IPS-11a (cell line): Measurements from ENCODE around the gene ODAM.
"Not testable (repeated sequence)": the region's sequence is repeated elsewhere in the genome, so short reads cannot be mapped to it uniquely, and the experiment has no call there.

Experiments
- H3K4me3 ChIP-seq: one replicate; pipeline ENCODE4 v1.5.1; 2013; ENCODE audit warnings: low read depth, low read length, control low read depth

Gene ODAM

DNA sequence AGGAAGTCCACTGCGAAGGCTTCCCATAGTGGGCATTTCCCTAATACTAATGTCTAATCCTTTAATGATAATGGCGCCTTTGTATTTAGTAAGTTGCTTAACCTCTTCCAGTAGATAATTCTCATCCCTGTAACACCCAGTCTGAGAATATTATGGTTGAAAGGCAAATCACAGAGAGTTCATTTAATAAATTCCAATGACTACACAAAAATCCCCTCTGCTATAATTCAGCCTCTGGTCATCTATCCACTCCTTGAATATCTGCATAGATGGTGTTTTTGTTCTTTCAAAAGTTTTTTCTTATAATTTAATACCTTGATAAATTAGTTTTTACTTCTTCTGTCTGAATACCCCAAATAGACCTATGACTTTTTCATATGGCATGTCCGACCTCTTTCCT is 25.9 kb downstream of the ODAM start:
- not testable (repeated sequence) for H3K4me3 ChIP-seq

DNA sequence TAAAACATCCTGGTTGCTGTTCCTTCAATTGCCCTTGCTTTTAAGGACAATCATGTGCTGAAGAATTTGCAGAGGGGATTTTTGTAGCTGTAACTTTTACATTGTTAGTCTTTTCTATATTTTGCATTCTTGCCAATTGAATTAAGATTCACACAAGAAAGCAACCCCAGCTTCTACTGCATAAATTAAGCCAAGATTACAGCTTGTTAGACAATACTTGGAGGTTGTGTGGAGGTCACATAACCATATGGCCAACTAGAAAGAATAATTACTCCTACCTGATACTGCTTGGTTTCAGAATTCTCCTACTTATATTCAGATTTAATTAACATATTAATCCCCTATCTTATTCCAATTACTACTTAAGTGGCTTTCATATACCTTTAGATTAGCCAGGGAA is 26.3 kb downstream of the ODAM start:
- H3K4me3 ChIP-seq, result not testable (repeated sequence)

DNA sequence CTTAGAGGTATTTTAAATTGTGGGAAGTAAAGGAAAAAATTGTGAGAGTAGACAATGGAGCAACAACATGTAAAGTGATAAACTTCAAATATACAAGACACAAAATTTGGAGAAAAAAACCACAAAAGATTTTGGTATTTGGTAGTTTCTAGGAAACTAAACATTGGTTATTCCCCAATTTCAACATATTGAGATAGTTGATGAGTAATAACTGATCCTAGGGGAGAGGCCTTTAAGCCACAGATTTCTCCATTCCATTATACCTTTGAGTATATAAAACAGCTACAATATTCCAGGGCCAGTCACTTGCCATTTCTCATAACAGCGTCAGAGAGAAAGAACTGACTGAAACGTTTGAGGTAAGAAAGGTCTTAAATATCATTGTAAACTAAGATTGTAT is 30.3 kb downstream of the ODAM start, which contains the start of gene FDCSP:
TSS of gene FDCSP (plus strand) at position 301 of the 400 bp plus-strand sequence. CDS start 5,071 bp downstream, outside the sequence.
- no peak within 1 kb of the TSS for H3K4me3 ChIP-seq

DNA sequence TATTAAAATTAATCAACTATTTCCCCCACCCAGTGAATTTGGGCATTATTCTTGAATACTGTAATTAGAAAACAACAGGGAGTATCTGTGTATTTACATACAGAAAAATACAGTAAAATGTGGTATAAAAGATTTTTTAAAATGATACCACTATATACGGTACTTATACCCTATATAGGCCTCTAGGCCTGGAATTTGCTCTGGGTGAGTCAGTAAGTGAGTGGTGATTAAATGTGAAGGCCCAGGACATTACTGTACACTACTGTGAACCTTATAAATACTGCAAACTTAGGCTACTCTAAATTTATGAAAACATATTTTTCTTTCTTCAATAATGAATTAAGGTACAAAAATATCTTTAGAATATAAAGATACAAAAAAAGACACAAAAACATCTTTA is 40.6 kb downstream of the ODAM start:
- no peak overlapping the region for H3K4me3 ChIP-seq

DNA sequence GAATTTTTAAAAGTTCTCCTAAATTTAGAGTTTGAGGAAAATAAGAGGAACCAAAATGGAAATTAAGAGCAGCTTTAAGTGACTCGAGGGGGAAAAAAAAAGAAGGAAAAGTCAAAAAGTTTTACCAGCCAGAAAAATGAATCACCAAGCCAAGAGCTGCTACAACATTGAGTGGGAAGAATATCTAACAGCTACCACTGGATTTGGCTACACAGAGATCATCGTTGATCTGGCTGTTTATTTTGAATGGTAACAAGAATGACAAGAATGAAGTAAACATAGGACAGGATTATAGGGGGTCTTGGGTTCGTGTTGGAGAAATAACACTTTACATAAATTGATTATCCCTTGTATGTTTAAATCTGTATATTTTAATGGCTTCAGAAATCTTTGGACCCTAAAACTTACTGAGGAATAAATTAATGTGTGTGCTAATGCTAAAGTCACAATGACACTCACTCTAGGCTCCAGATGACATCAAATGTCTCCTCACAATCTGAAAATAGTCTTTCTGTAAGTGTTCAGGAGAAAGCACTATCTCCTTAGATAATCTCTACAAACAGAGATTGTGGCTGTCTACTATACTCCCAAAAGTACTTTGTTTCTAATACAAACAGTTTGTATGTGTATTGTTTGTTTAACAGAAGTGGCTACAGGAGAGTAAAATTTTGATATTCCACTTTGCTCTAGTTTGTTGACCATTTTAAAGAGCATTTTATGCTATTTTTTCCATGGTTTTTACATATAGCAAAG is 43.8 kb downstream of the ODAM start:
- no peak overlapping the region for H3K4me3 ChIP-seq

DNA sequence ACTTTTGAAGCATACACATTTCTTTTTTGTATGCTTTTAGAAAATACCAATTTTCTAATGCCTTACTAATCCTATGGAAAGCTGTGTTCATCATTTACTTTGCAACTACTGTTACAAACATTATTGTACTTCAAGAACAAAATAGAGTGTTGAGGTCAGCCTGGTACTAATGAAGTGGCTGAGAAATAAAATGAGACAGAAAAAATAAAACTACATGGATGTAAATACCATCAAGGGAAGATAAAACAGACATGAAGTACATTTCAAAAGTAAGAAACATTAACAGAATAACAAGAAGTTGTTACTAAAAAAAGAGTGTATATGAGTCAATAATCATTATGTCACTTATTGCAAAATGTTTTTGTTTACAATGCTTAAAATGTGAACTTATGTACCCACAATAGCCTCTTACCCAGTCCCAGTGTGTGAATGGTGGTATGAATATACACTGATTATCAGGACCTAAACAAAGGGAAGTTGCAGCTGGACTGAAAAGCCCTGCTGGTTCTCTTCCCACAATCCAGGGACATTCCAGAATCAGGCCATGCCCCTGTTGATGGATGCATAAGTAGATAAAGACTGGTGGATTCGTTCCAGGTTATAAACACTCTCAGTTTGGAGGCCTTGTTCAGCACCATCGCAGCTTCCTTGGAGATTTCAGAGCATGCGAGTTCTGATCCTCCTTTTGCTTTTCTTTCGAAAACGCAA is 44.5 kb downstream of the ODAM start:
- H3K4me3 ChIP-seq, result no peak overlapping the region

DNA sequence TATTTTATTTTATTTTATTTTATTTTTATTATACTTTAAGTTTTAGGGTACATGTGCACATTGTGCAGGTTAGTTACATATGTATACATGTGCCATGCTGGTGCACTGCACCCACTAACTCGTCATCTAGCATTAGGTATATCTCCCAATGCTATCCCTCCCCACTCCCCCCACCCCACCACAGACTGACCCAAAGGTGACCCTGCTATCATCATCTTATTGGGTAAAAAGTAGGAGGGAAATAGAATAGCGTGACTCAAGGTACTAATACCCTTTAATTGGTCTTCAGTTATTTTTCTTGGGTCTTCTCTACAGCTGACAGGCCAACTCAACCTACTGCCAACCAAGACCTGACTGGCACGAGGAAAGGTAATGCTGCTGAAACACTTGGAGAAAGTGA is 46.8 kb downstream of the ODAM start, which contains the start of gene CSN3:
TSS of gene CSN3 (plus strand) at position 301 of the 400 bp plus-strand sequence. CDS start 2,223 bp downstream, outside the sequence.
- not testable (repeated sequence) for H3K4me3 ChIP-seq

DNA sequence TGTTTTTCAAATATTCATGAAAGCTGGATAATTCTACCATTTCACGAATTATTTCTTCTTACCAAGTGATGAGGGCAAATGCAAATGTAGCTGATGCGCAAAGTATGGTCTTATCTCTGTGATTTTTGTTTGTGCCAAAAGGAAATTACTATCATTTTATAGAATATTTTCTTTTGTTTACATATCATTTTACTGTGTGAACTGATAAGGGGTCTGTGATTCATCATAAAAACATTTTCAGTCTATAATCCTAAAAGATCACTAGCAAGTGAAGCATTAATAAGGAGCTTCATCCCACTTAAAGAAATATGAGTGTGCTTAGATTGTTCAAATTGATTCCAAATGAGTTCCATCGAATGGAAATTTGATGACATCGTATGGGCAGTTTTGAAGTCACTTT is 47.6 kb downstream of the ODAM start:
- no peak overlapping the region for H3K4me3 ChIP-seq

DNA sequence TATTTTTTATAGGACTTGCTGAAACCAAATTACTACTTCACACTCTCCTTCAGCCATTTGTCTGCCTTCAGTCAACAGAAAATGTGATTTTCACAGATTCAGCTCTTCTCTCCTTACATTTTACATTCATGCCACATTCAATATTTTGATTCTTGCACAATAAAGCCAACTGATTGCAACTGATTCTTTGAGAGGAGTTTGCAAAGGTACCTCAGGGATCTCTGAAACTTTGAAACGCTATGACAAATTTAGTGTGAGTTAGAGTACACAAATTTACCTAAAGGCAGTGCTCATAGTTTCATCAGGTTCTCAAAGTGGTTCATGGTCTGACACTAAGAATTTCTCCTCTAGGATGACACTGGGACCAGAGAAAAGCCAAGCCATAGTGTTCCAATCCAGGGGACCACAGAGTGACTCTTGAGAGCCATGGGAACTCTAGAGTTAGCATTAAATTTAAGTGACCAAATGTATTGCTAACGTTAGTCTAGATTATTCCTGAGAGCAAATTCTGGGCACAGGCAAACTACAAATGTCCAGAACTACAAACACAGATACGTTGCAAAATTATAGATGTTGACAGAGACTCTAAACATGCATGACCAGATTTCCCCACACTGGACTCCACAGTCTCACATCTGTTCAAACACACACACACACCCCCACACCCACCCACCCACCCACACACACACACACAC is 55.9 kb downstream of the ODAM start:
- no peak overlapping the region for H3K4me3 ChIP-seq

DNA sequence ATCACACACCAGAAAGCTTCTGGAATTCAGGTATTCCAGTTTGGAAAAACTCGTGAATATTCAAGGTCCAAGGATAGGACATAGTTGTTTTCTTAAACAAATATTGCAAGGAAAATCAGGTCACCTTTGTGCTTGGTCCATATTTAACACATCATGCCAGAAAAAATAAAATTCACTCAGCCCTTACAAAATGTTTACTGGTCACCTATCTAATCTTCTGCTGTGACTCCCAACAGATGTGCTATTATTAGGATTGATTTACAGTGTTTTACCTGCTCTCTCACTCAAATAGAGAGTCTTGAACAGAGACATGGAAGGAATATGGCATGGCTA is 56.4 kb downstream of the ODAM start:
- no peak overlapping the region for H3K4me3 ChIP-seq
